SU-DHL-6 (cell line): Measurements from ENCODE around the gene CLDN5.

ENCODE experiments used
- H2AFZ ChIP-seq: fragments of 200-600 bp; sonication (generic); 2 replicates; pipeline ENCODE4 v1.6.1; 2014; ENCODE audit warnings: low read depth, mild to moderate bottlenecking, moderate library complexity, mixed read lengths, antibody characterized with exemption, low read length; ENCODE audit not compliant: severe bottlenecking
- H3F3A ChIP-seq: fragments of 200-600 bp; shearing (Covaris generic); 2 replicates; pipeline ENCODE4 v1.6.0; 2016; ENCODE audit warnings: antibody characterized with exemption, mild to moderate bottlenecking; ENCODE audit not compliant: insufficient read depth
- H3K27ac ChIP-seq: fragments of 200-600 bp; sonication (generic); 2 replicates; pipeline ENCODE4 v1.5.1; 2016; ENCODE audit warnings: low read depth, mild to moderate bottlenecking, low read length, moderate library complexity, mixed read lengths
- H3K27me3 ChIP-seq: fragments of 200-600 bp; sonication (generic), shearing (Covaris generic); 2 replicates; pipeline ENCODE4 v1.6.0; 2014; ENCODE audit warnings: mild to moderate bottlenecking, low read length
- H3K36me3 ChIP-seq: fragments of 200-600 bp; sonication (generic); 2 replicates; pipeline ENCODE4 v1.6.1; 2014; ENCODE audit warnings: mild to moderate bottlenecking, low read length, mixed read lengths
- H3K4me2 ChIP-seq: fragments of 300-600, 200-600 bp; shearing (Covaris generic), sonication (generic); 2 replicates; pipeline ENCODE4 v1.6.0; 2014; ENCODE audit warnings: low read length, low read depth, mild to moderate bottlenecking; ENCODE audit not compliant: poor library complexity, severe bottlenecking
- H3K4me3 ChIP-seq: fragments of 200-600 bp; sonication (generic); 2 replicates; pipeline ENCODE4 v1.5.1; 2014; ENCODE audit warnings: antibody characterized with exemption, low read length, mild to moderate bottlenecking, mixed read lengths; ENCODE audit not compliant: insufficient read depth, poor library complexity, severe bottlenecking
- H3K79me2 ChIP-seq: fragments of 200-600 bp; sonication (generic); 2 replicates; pipeline ENCODE4 v1.6.1; 2014; ENCODE audit warnings: mild to moderate bottlenecking, low read length, moderate library complexity; ENCODE audit not compliant: insufficient read depth
- H3K9ac ChIP-seq: fragments of 200-600 bp; sonication (generic); 2 replicates; pipeline ENCODE4 v1.7.0; 2014; ENCODE audit warnings: mild to moderate bottlenecking, low read length
- H3K9me2 ChIP-seq: fragments of 200-600 bp; sonication (generic); replicated peaks from 2 replicates; pipeline ENCODE4 v1.6.1; 2014; ENCODE audit warnings: low read length; ENCODE audit not compliant: insufficient read depth
- H3K9me3 ChIP-seq: fragments of 200-600 bp; sonication (generic); 2 replicates; pipeline ENCODE4 v1.6.1; 2014; ENCODE audit warnings: low read length, mixed read lengths; ENCODE audit not compliant: insufficient read depth
- H4K20me1 ChIP-seq: fragments of 200-600 bp; sonication (generic); 2 replicates; pipeline ENCODE4 v1.6.1; 2014; ENCODE audit warnings: low read depth, mild to moderate bottlenecking, antibody characterized with exemption, low read length, moderate library complexity, mixed read lengths
- CTCF ChIP-seq: fragments of 200-600 bp; sonication (generic); IDR thresholded peaks from one replicate; pipeline ENCODE4 v1.5.1; 2017; ENCODE audit warnings: antibody characterized with exemption, mild to moderate bottlenecking, low read length, moderate library complexity; ENCODE audit not compliant: insufficient read depth, poor library complexity, severe bottlenecking
- EZH2phosphoT487 ChIP-seq: fragments of 200-600 bp; sonication (generic), shearing (Covaris generic); conservative IDR thresholded peaks from 2 replicates; pipeline ENCODE4 v1.6.1; 2018; ENCODE audit warnings: mild to moderate bottlenecking, antibody characterized with exemption, low read length, moderate library complexity, mixed read lengths

The CLDN5 gene

GRCh38 chr22:19480173-19480568 lies 44.0 kb downstream of the CLDN5 start:
- Histone ChIP-seq H3K9ac (peak overlapping the region; percentile 85), H3K9me3 (no peaks in the 10 kb centered on the region), H3K79me2 (peaks cover 41% of the 10 kb centered on the region), H3K36me3 (no peaks in the 10 kb centered on the region), H3K27me3 (no peaks in the 10 kb centered on the region), H3K4me3 (peak overlapping the region; percentile 84), H3K27ac (peak overlapping the region; percentile 29; the same call in 1 of the 2 replicates), H3F3A (no peaks in the 10 kb centered on the region), H3K4me2 (peak overlapping the region; percentile 59), H2AFZ (peak overlapping the region; percentile 68), H4K20me1 (no peaks in the 10 kb centered on the region), H3K9me2 (no peaks in the 10 kb centered on the region)
- TF ChIP-seq CTCF (no peak), EZH2phosphoT487 (no peak)

- H3K9ac ChIP-seq: peak within 1 kb of the TSS; percentile 85
- H3K36me3 ChIP-seq: no peaks in the 10 kb centered on the region
- H3K27ac ChIP-seq: peak within 1 kb of the TSS; percentile 89
- no peaks in the 10 kb centered on the region for H4K20me1 ChIP-seq
- no peaks in the 10 kb centered on the region for H3K9me3 ChIP-seq
- H3K9me2 ChIP-seq: no peaks in the 10 kb centered on the region
- H3K27me3 ChIP-seq: no peaks in the 10 kb centered on the region
- peak within 1 kb of the TSS; percentile 68 for H2AFZ ChIP-seq
- H3K4me2 ChIP-seq: peak within 1 kb of the TSS; percentile 98
- H3K4me3 ChIP-seq: peak within 1 kb of the TSS; percentile 84
- peaks cover 41% of the 10 kb centered on the region for H3K79me2 ChIP-seq
- no peaks in the 10 kb centered on the region for H3F3A ChIP-seq
- TF ChIP-seq EZH2phosphoT487 (no peak), CTCF (no peak)
These were observed 44.6 kb downstream of the CLDN5 start, which contains the start of gene CDC45 for GRCh38 chr22:19479355-19480172. Gene CDC45 (plus strand): TSS chr22:19479920. CDS start chr22:19479969, 49 bp downstream.

- Histone ChIP-seq H3K9me3 (no peaks in the 10 kb centered on the region), H3K4me2 (peak within 1 kb of the TSS; percentile 98), H4K20me1 (no peaks in the 10 kb centered on the region), H3K27me3 (no peaks in the 10 kb centered on the region), H2AFZ (peak within 1 kb of the TSS; percentile 68), H3K9me2 (no peaks in the 10 kb centered on the region), H3F3A (no peaks in the 10 kb centered on the region), H3K27ac (peak within 1 kb of the TSS; percentile 89), H3K4me3 (peak within 1 kb of the TSS; percentile 84), H3K36me3 (no peaks in the 10 kb centered on the region), H3K9ac (peak within 1 kb of the TSS; percentile 85), H3K79me2 (peaks cover 41% of the 10 kb centered on the region)
- TF ChIP-seq CTCF (no peak), EZH2phosphoT487 (no peak)
These were observed 45.3 kb downstream of the CLDN5 start, which contains the start of gene UFD1 for GRCh38 chr22:19478901-19479354. Gene UFD1 (minus strand): TSS chr22:19479193. CDS start chr22:19479085, 108 bp downstream.
